ENCODE measurements around the gene SPATA31C1. TPM values are rescaled to one million over a fixed set of nuclear protein-coding genes. Genes with fewer than 3 reads are reported as not detected.

Gene SPATA31C1
- total and polyA plus RNA-seq, 2 donors (not counting 3 experiments of a cell fraction or from before 2014, with no cell fraction given) = not detected

- no peak overlapping the region for H2AFZ ChIP-seq (ENCODE audit: low read depth, low read length)
- H3K79me2 ChIP-seq (ENCODE audit: control insufficient read depth, insufficient read depth, low read length) = no peaks in the 10 kb centered on the region
- no peak overlapping the region for H3K9ac ChIP-seq (replicated peaks; ENCODE audit: extremely low read depth, insufficient read depth, low read length)
- POLR2A ChIA-PET = no interaction called here
- DNase-seq (ENCODE audit: low read depth, low spot score) = no peak
- H3K4me1 ChIP-seq (ENCODE audit: control insufficient read depth, extremely low read depth, insufficient read depth, low read length) = no peaks in the 10 kb centered on the region
- no peak for TF ChIP-seq POLR2AphosphoS5 (IDR thresholded peaks at IDR 0.05; ENCODE audit: insufficient read depth, low read depth, low read length)
- no peak for TF ChIP-seq MAX (IDR thresholded peaks at IDR 0.05; ENCODE audit: insufficient read depth, insufficient read length)
- no peak for TF ChIP-seq FOS (IDR thresholded peaks at IDR 0.05; ENCODE audit: borderline replicate concordance, insufficient read depth, low read length)
- no peak for TF ChIP-seq GATA2 (IDR thresholded peaks at IDR 0.05; ENCODE audit: insufficient read depth, insufficient read length, low read depth, low read length)
- no peak for TF ChIP-seq MYC (IDR thresholded peaks at IDR 0.05; ENCODE audit: low read depth, low read length)
- TF ChIP-seq EZH2 (IDR thresholded peaks at IDR 0.05; ENCODE audit: borderline replicate concordance, low read depth, low read length, severe bottlenecking) = no peak
- no peak for TF ChIP-seq JUN (IDR thresholded peaks at IDR 0.05; ENCODE audit: borderline replicate concordance, insufficient read depth, insufficient read length, low read depth)
- no peak for TF ChIP-seq POLR2A (IDR thresholded peaks at IDR 0.05; ENCODE audit: low read depth, low read length)
- TF ChIP-seq CTCF (IDR thresholded peaks at IDR 0.05; ENCODE audit: extremely low read depth in 1 of 2, insufficient read depth in 1 of 2, low read depth in 1 of 2, low read length in 2 of 2) = no peak
- intact Hi-C loops (cut with micrococcal nuclease) = no loop called here
- no peak for FAIRE-seq
- H4K20me1 ChIP-seq (replicated peaks; ENCODE audit: control insufficient read depth, extremely low read depth, insufficient read depth, low read length) = no peaks in the 10 kb centered on the region
- no peak overlapping the region for H3K4me2 ChIP-seq (ENCODE audit: insufficient read depth, low read length)
- CTCF ChIA-PET = no interaction called here
- H3K9me3 ChIP-seq (replicated peaks; ENCODE audit: control insufficient read depth, insufficient read depth, low read length) = no peaks in the 10 kb centered on the region
- no TSS peak for BruUV-seq (replicated peaks)
- no peak overlapping the region for H3K4me3 ChIP-seq (replicated peaks in 1 of 3; ENCODE audit: insufficient read depth in 1 of 3, low read depth in 1 of 3, low read length in 3 of 3)
- H3K27me3 ChIP-seq (ENCODE audit: control insufficient read depth in 2 of 2, insufficient read depth in 2 of 2, low read length in 2 of 2) = peaks cover 0 to 3% of the 10 kb centered on the region in 2 experiments
- H3K9me1 ChIP-seq (replicated peaks; ENCODE audit: control insufficient read depth, extremely low read depth, insufficient read depth, low read length) = no peaks in the 10 kb centered on the region
- no peak overlapping the region for H3K27ac ChIP-seq (ENCODE audit: insufficient read depth, low read depth, low read length)
- dilution Hi-C loops (cut with MboI; ENCODE audit: extremely low pct_ligation_motif_present, low sequenced_read_pairs) = no loop called here
- no peaks in the 10 kb centered on the region for H3K36me3 ChIP-seq (ENCODE audit: control insufficient read depth in 2 of 2, extremely low read depth in 1 of 2, insufficient read depth in 2 of 2, low read length in 2 of 2)
Observed at GRCh38 chr9:87890837-87891236, 26.9 kb upstream of the SPATA31C1 start.
